ENCODE measurements around the gene COMMD2.

DNA sequence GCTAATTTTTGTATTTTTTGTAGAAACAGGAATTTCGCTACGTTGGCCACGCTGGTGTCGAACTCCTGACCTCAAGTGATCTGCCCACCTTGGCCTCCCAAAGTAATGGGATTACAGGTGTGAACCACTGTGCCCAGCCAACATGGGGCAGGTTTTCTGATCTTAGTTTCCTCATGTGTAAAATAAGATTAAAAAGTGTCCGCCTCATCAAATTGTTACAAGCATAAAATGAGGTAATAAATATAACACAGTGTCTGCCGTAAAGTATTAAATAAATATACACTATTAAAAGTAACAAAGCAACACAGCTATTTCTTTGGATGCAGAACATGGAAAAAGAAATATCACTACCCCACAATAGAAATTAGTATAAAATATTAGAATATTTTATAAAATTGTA is 16.4 kb upstream of the COMMD2 start:
- TF ChIP-seq, protein P1, sequence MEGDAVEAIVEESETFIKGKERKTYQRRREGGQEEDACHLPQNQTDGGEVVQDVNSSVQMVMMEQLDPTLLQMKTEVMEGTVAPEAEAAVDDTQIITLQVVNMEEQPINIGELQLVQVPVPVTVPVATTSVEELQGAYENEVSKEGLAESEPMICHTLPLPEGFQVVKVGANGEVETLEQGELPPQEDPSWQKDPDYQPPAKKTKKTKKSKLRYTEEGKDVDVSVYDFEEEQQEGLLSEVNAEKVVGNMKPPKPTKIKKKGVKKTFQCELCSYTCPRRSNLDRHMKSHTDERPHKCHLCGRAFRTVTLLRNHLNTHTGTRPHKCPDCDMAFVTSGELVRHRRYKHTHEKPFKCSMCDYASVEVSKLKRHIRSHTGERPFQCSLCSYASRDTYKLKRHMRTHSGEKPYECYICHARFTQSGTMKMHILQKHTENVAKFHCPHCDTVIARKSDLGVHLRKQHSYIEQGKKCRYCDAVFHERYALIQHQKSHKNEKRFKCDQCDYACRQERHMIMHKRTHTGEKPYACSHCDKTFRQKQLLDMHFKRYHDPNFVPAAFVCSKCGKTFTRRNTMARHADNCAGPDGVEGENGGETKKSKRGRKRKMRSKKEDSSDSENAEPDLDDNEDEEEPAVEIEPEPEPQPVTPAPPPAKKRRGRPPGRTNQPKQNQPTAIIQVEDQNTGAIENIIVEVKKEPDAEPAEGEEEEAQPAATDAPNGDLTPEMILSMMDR (IDR thresholded peaks at IDR 0.05), result no peak
- no peak for TF ChIP-seq POLR2A (IDR thresholded peaks at IDR 0.05)

Data from right lobe of liver (tissue), 4 donors.